ENCODE measurements around the gene VTCN1.
"Not testable (repeated sequence)": the region's sequence is repeated elsewhere in the genome, so short reads cannot be mapped to it uniquely, and the experiment has no call there.

The VTCN1 gene

DNA sequence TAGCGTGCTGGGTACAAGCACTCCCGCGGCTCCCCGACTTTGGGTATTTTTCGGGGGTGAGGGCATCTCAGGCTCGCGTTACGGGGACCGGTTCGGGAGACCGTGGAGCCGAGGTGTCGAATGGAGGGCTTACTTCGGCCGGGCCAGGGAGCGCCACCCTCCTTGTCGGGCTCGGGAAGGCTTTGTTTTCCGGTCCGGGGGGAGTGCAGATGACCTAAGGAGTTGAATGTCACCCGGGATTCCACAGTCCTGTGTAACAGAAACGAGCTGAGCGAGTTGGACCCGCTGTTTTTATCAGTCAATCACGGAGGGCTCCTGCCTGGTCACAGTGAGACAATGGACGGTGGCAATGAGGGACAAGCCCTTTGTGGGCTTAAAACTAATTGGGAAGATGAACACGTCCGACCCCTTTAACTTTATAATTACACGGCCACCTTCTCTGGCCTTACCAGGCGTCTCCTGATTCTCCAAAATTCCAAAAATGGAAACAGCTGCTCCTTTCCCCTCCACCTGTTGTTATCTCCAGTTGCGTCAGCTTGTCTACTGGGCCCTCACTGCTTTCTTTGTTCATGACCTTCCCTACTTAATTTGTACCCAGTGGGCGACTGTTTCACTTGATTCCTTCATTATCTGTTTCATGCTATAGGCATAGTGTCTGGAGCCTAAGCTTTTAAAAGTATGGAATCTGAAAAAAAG, 88.2 kb downstream of the VTCN1 start:
- DNase-seq (ENCODE audit: low read depth) = no peak

DNA sequence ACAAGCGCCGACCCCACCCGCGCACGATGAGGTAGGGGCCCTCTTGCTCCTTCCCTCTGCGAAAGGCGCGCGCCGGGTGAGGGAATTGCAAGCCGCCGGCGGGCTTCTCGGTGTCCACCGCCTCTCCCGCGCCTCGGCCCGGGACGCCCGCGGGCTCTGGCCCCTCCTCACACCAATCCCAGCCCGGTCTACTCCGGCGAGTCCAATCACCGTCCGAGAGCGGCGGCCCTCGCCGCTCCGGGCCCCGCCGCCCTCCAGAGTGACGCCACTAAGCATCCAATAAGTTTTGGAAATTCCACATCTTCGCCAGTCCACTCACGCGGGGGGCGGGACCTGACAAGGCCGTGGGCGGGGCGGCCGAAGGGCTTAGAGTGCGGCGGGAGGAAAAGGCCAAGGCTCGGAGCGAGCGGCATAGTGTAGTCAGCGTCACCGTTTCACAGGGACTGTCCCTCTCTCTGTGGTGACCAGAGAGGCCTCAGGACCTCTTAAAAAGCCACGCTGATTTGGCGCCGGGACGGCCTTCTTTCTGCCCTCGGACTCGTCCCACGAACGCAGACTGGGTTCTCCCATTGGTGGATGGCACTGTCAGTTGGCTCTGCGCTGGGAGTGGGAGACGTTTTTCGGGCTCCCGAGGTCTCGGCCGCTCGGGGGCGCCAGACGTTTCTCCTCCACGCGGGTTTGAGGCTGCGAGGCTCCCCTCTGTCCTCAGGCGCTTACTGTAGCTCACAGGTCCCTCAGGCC, 89.0 kb downstream of the VTCN1 start, which contains the start of gene TRIM45:
TSS of gene TRIM45 (minus strand) at position 161 of the 741 bp plus-strand sequence. CDS start 548 bp downstream, outside the sequence.
- DNase-seq (ENCODE audit: low read depth) = peak; percentile 81

DNA sequence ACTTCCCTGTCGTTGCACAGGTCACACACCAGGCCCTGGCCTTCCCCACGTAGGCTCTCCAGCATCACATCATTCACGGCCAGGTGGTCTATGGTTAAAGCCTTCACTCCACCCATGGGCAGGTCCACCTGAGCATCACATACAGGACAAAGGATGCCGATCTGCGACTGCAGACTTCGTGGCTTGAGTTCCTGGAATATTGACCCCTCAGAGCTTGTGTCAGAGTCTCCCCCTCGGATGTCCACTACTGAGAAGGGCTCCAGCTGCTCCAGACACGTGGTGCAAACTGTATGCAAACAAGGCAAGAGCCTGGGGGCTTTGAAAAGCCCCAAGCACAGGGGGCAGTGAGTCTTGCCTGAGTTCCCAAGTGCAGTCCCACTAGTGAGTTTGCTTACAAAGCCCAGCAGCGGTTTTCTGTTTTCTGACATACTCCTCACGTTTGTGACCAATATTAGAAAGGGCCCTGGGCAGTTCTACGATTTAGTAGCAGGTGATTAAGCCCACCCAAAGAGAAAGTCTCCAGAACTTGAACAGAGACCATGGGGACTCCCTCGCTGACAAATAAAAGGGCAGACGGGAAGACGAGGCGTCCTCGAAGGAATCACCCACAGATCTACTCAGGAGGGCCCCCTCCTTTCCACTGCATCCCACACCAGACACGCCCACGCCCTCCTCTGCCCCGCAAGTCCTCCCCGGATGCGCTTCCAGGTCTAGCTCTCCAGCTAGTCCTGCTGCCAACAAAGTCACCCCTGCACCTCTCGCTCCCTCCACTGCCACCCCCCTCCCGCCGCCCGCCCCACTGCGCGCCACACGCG, 89.7 kb downstream of the VTCN1 start:
- DNase-seq (ENCODE audit: low read depth) = no peak

DNA sequence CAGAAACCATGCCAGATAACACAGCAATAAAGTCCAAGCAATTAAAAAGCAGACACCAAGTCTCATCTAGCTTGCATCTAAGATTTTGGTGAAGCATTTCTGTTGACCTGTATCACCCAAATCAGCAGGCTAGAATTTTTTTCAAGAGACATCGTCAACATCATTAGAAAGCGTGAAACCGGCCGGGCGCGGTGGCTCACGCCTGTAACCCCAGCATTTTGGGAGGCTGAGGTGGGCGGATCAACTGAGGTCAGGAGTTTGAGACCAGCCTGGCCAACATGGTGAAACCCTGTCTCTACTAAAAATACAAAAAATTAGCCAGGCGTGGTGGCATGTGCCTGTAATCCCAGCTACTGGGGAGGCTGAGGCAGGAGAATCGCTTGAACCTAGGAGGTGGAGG, 91.6 kb downstream of the VTCN1 start:
- DNase-seq (ENCODE audit: low read depth) = not testable (repeated sequence)

DNA sequence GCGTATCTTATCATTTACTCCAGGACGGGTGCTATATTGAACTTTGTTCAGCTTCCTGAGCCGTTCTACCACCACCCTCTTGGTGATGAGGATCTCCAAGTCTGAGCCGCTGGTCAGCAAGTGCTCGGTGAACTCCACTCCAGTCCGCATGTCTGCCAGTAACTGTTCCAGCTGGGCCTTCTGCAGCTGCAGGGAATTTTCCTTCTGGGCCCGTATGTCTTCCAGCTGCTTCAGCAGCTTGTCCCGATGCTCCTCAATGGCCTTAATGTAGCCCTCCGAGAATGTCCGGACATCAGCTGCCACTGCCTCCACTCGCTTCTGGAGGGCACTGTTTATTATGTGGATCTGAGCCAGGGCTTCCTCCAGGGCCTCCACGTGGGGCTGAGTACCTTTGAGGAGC, 92.6 kb downstream of the VTCN1 start:
- no peak for DNase-seq (ENCODE audit: low read depth)

DNA sequence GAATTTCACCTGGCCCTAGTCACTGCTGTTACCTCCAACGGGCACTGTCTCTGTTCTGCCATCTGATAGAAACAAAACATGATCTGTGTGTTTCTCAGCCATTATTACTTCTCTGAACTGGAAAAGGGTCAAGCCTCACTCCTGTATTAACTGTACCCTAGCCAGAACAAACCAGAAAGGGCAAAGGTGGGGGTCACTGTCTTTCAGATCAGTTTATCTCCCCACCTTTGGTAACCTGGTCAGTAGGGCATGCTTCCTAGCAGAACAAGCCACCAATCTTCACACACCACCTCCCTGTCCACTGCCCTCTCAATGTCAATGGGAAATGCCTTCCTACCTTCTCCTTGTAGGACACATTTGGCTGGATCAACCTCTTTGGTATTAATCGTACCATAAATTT, 93.0 kb downstream of the VTCN1 start:
- no peak for DNase-seq (ENCODE audit: low read depth)

DNA sequence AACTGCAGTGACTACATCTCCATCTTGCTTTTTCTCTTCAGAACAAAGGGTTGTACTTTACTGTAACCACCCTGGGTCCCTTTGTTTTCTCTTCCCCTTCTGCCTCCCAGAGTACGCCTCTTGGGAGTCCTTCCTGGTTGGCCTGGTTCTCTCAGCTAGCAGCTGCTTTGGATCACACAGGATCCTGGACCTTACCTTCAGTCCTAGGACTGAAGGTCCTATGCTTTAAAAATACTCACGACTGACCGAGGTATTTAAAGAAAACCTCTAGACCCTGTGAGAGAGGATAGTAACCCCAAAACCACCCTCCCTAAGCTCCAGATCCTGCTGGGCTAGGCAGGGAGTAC, 94.0 kb downstream of the VTCN1 start:
- no peak for DNase-seq (ENCODE audit: low read depth)

DNA sequence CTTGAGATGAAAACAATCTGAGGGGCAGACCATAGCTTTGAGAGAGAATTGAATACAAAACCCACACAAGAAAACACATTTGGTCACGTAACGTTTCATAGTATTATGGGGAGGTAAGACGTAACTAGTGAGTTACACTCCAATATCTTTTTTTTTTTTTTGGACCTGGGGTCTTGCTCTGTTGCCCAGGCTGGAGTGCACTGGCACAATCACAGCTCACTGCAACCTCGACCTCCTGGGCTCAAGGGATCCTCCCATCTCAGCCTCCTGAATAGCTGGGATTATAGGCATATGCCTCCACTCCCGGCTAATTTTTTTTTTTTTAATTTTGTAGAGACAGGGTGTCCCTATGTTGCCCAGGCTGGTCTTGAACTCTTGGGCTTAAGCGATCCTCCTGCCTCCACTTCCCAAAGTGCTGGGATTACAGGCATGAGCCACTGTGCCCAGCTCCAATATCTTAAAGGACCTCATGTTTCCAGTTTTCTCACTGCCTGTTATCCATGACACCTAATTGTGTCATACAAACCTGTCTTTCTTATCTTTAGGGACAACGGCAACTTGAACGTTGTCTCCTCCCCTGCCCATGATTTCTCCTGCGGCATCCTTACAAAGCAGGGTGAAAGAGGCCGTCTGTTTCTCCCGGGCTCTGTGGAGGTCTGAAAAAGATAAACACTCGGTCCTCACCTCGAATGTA, 94.5 kb downstream of the VTCN1 start:
- no peak for DNase-seq (ENCODE audit: low read depth)

DNA sequence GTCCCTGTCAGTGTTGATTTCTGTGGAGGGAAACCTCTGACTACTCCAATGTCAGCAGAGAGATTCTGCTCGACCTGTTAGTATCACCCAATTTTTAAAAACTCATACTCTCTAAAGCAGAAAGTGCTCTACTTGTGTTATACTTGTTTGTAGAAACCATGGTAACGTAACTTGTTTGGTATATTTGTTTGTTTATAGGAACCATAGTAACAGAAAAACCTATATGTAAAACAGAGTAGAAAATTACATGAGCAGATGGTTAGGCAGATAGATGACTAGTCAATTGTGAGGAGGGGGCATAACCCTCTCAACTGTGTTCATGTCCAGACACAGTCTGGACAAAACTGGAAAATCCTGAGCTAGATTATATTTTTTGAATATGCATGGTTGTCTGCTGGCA, 95.8 kb downstream of the VTCN1 start:
- DNase-seq (ENCODE audit: low read depth) = no peak

DNA sequence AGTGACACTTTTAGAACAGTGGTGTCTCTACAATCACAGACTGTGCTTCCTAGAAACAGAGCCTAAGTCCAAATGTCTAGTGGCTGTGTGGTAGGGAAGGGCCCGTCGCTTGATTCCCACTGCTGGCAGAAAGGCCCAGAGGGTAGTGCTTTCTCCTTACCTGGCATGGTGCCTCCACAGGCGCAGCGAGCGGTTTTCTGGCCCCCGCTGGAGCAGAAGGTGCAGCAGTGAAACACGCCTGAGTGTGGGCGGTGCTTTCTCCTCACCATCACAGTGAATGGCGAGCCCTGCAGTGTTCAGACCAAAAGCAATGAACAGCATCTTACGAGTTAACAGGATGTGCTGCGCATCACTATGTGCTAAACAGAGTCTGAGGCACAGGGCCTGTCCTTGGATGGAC, 97.5 kb downstream of the VTCN1 start:
- no peak for DNase-seq (ENCODE audit: low read depth)

DNA sequence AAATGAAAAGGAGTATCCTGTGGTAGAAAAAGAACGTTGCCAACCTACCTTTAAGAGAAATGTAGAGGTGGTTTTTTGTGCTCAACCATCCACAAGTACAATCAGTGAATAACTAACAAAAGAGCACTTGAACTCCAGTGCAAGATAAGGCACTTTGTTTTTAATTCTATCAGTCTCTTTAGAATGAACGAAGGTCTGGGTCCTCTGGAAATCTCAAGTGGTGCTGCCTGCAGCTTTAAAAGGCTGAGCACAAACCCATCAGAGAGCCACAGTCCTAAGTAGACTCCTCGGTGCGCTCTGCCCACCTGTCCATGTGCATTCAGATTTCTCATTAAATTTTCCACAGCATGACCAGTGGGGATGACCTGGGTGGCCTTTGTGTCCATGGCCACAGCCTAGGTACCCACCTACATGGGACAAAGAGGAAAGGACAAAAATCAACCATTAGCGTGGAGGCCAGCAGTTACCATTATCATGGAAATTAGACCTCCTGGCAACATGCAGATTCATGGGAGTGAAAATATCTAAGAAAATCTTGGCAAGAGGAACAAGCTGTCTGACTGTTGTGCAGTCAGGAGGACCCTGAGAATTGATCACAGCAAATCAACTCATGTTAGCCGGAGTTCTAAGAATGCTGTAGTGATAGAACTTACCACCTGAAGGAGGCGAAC, 98.5 kb downstream of the VTCN1 start:
- no peak for DNase-seq (ENCODE audit: low read depth)

DNA sequence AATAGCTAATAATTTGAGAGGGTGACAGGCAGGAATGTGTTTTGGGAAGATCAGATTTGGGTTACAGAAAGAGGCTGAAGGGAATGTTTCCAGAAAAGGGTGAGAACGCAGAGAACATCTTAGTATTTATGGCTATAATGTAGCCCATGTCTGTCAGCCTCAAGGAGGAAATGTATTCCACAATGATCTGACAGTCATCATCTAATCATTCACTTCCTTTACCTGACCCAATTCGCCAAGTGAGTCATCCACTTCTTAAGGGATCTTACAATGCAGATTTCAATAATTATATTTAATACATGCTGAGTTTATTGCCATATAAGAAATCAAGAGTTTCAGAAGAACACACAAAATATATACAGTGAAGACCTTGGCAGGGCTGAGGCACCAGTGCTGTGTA, 100.0 kb downstream of the VTCN1 start:
- no peak for DNase-seq (ENCODE audit: low read depth)

DNA sequence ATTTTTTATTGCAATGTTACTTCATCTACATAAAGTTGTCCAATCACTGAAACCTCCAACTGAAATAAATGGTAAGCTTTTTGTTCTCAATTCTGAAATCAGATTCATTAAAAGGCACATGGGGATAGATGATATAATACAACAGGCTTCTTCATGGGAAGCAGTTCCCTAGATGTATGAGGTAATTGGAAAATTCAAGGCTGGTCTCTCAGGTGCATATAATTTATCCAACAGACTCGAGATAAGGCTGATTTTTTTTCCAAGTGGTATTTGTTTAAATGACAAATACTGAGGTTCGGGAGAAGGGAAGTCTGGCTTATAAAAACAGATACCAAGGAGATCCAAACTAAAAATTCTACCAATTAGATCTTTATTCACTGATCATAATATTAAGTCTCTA, 103.4 kb downstream of the VTCN1 start:
- DNase-seq (ENCODE audit: low read depth) = no peak

DNA sequence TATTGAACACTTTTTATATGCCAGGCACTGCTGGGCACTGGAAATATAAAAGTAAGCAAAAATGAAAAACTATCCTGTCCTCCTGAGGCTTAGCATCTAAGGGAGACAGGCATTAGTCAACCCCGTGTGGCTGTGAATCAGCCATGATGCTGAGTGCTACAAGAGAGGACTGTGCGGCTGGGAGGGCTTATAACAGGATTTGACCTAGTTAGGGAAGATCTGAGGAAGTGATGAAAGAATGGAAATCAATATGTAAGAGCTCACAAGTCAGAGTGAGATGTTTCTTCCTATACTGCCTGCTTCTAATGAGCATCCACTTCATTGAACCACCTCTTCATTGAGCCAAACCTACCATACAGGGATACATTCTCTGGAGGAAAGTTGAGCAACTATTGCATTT, 104.2 kb downstream of the VTCN1 start:
- DNase-seq (ENCODE audit: low read depth) = no peak

DNA sequence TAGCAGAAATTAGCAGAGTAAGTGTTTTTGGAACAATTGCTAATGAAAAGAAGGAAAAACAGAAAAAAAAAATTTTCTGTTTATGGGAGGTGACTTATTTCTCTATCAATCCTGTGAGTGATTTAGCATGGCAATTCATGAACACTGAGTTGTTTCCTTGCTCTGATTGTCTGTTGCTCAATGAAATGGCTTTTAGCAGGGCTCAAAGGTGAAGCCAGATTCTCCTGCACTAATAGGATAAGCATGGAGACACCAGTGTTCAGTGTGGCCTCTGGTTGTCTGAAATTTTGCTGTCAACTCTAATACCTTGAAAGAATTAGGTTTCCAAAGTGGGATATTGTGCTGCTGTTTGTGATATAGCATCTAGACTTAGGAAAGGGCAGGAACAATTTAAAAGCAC, 105.0 kb downstream of the VTCN1 start:
- no peak for DNase-seq (ENCODE audit: low read depth)

DNA sequence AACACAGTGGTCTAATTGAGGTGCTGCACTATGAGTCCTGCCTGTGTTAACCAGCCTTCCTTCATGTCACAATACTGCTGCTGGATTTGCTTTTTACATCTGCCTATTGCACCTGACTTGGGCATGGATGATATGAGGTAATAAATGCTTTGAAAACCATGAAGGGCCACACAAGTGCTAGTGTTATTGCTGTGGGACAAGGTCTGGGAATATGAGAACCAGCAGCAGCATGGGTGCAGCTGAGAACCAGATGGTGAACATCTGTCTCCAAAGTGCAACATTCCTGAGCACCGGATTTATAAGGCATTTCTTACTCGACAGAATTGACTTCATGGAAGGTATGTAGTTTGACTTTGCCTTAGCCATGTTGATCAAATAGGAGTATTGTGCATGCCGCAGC, 105.7 kb downstream of the VTCN1 start:
- DNase-seq (ENCODE audit: low read depth) = no peak

DNA sequence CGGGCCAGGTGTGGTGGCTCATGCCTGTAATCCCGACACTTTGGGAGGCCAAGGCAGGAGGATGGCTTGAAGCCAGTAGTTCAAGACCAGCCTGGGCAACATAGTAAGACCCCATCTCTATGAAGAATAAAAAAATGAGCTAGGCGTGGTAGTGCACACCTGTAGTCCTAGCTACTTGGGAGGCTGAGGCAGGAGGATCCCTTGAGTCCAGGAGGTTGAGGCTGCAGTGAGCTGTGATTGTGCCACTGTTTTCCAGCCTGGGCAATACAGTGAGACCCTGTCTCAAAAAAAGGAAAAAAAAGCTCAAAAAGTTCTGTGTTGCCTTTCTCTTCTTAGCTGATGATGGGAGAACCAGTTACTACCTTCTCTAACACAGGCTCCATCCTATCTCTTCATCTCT, 108.9 kb downstream of the VTCN1 start:
- DNase-seq (ENCODE audit: low read depth) = not testable (repeated sequence)

DNA sequence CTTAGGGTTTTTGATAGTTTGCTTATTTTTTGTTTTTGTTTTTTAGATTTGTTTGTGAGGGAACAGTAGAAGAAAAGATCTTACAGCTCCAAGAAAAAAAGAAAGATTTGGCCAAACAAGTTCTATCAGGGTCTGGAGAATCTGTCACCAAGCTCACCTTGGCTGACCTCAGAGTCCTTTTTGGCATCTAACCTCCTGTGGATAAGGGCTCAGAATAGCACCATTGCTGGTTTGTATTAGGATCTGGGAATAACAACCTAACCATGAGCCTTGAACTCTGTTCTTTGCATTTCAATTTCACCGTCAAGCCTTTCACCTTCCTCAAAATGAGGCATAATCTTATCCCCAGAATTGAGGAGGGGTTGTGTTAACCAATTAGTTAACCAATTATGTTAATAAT, 109.4 kb downstream of the VTCN1 start:
- no peak for DNase-seq (ENCODE audit: low read depth)

DNA sequence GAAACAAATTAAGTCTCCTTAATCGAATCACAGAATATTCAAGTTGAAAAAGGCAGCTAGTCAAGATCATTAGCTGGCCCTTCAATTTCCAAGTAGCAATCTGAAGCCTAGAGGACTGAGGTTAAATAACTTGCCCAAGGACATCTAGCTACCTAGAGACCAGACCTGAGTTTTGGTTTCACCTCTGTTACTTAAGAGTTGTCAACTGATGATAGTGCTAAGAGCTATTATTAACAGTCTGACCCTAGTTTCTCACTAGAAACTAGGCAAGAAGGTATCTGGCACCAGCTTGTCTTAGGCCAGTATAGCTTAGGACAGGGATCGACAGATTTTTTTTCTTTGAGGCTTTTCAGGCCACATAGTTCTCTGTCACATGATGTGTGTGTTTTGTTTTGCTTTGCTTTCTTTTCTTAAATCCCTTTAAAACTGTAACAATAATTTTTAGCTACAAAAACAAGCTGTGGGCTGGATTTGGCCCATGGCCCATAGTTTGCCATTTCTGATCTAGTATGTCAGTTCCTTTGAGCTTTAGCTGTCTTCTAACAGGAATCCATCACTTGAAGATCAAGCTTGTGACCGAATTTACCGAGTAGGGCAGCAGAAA, 112.3 kb downstream of the VTCN1 start:
- DNase-seq (ENCODE audit: low read depth) = no peak

DNA sequence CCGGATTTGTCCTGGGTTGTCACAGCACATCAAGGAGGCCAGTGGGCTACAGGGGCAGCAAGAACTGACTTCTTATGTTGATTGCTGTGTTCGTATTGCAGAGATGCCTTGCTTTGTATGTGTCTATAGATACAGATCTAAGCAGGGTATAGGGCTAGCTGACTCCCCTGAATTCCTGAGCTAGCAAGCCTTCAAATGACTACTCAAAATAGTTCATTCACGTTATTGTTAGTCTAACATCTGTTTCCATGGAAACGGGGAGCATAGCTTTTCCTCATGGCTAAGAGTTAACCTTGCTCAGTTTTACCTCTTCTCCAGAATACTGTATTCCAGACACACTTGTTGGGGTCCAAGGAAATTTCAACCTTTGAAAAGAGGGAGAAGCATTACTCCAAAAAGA, 113.3 kb downstream of the VTCN1 start:
- DNase-seq (ENCODE audit: low read depth) = no peak

DNA sequence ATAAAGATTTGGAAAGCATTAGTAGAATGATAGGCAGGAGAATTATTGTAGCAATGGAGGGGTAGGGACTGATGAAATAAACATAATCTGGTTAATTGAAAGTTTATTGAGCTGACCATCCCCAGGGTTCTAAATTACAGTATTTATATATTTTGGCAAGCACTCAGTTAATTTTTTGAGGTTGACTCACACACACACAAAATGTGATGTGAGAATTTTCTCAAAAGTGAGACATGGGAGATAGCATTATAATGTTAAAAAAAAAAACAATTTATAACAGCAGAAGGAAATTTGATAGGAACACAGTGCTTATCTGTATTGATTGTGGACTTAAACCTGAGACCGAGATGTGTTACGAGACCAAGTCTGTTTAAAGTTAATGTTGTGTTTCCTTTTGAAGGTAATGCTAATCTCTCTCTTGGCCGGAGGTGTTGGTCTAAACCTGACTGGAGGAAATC, 113.7 kb downstream of the VTCN1 start:
- DNase-seq (ENCODE audit: low read depth) = no peak

All from non-pigmented ciliary epithelial cell (primary cell).